ENCODE data around the gene PDZD2.

DNA sequence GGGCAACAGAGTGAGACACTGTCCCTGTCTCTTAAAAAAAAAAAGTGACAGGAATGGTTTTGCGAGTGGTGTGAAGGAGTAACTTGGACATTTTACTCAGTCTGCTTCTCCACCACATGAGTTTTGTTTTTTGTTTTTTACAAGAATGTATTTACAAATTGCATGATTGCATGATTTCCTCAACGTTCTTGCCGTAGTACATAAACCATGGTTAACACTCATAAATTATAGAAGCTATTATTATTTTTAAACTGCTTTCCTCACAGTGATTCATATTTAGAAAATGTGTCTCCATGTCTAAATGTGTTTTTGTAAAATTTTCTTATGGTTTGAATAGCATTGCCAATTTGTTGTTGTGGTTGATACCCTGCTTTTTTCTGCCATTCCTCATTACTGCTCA, 315.2 kb downstream of the PDZD2 start:
- TF ChIP-seq, protein P1, sequence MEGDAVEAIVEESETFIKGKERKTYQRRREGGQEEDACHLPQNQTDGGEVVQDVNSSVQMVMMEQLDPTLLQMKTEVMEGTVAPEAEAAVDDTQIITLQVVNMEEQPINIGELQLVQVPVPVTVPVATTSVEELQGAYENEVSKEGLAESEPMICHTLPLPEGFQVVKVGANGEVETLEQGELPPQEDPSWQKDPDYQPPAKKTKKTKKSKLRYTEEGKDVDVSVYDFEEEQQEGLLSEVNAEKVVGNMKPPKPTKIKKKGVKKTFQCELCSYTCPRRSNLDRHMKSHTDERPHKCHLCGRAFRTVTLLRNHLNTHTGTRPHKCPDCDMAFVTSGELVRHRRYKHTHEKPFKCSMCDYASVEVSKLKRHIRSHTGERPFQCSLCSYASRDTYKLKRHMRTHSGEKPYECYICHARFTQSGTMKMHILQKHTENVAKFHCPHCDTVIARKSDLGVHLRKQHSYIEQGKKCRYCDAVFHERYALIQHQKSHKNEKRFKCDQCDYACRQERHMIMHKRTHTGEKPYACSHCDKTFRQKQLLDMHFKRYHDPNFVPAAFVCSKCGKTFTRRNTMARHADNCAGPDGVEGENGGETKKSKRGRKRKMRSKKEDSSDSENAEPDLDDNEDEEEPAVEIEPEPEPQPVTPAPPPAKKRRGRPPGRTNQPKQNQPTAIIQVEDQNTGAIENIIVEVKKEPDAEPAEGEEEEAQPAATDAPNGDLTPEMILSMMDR (IDR thresholded peaks at IDR 0.05; ENCODE audit: low read length): no peak
- TF ChIP-seq EZH2 (optimal IDR thresholded peaks at IDR 0.05; ENCODE audit: low read depth, low read length) (no peak), EZH2phosphoT487 (IDR thresholded peaks at IDR 0.05; ENCODE audit: low read length) (no peak)

Data from MM.1S (cell line).